C4-2B (cell line): ENCODE results near the gene DBNL.

ENCODE experiments used
- CTCF ChIP-seq: fragments of 450-650 bp; conservative IDR thresholded peaks from 2 replicates; pipeline ENCODE4 v1.5.1; 2017; ENCODE audit warnings: mild to moderate bottlenecking
- ZFX ChIP-seq: fragments of 450-650 bp; IDR thresholded peaks from 2 replicates; pipeline ENCODE4 v1.6.1; 2017

- TF ChIP-seq CTCF (no peak), ZFX (no peak)
Measured at GRCh38 chr7:44059219-44060090, 15.0 kb downstream of the DBNL start.
